SK-N-SH (cell line): ENCODE data around the gene CPNE8. TPM values are rescaled to one million over a fixed set of nuclear protein-coding genes. Genes with fewer than 3 reads are reported as not detected.

Experiments used
- CTCF ChIA-PET: fragments of 300-600, 350-600 bp; formaldehyde crosslinking; extraction: SDS; loops from one replicate; lab custom pipeline; 2021; lab: Yijun Ruan, JAX
- POLR2A ChIA-PET: fragments of 350-600 bp; sonication (Branson Sonifier 250); formaldehyde crosslinking; extraction: SDS; loops from one replicate; lab custom pipeline; 2020; ENCODE audit warnings: antibody characterized with exemption, inconsistent platforms; lab: Yijun Ruan, JAX
- DNase-seq: peaks from one replicate; pipeline ENCODE4 v3.0.0; 2012
- H2AFZ ChIP-seq: fragments of 200-600 bp; sonication (generic); 2 replicates; pipeline ENCODE4 v1.8.1; 2016; ENCODE audit warnings: antibody characterized with exemption, mild to moderate bottlenecking, low read depth
- H3F3A ChIP-seq: fragments of 200-600 bp; sonication (generic); replicated peaks from 2 replicates; pipeline ENCODE3; 2016; ENCODE audit warnings: antibody characterized with exemption, mild to moderate bottlenecking; ENCODE audit not compliant: insufficient read depth
- H3K27ac ChIP-seq, 2 experiments: fragments of 200-500 bp in 1 of 2; fragments of 200-600 bp in 1 of 2; sonication (Bioruptor generic) in 1 of 2; sonication (generic), shearing (Covaris generic) in 1 of 2; 2 replicates each; pipeline versions ENCODE4 v1.5.1 to v1.6.1; 2014 to 2016; ENCODE audit warnings: low read depth in 2 of 2, inconsistent platforms in 1 of 2, low read length in 1 of 2, mild to moderate bottlenecking in 1 of 2, mixed read lengths in 1 of 2
- H3K27me3 ChIP-seq: fragments of 200-600 bp; sonication (generic), shearing (Covaris generic); 2 replicates; pipeline ENCODE4 v1.6.1; 2016; ENCODE audit warnings: mixed run types; ENCODE audit not compliant: insufficient read depth
- H3K36me3 ChIP-seq, 2 experiments: fragments of 200-500 bp in 1 of 2; fragments of 200-600 bp in 1 of 2; sonication (Bioruptor generic) in 1 of 2; sonication (generic) in 1 of 2; replicated peaks in 1 of 2; 2 replicates each; pipeline versions ENCODE3 to v1.5.1; 2014 to 2016; ENCODE audit warnings: low read length in 1 of 2, mild to moderate bottlenecking in 1 of 2; ENCODE audit not compliant: insufficient read depth in 2 of 2, control insufficient read depth in 1 of 2
- H3K4me1 ChIP-seq, 2 experiments: fragments of 200-500 bp in 1 of 2; fragments of 200-600 bp in 1 of 2; sonication (Bioruptor generic) in 1 of 2; sonication (generic), shearing (Covaris generic) in 1 of 2; 2 replicates each; pipeline versions ENCODE4 v1.5.1 to v1.6.1; 2014 to 2016; ENCODE audit warnings: low read depth in 1 of 2, low read length in 1 of 2, mixed run types in 1 of 2; ENCODE audit not compliant: insufficient read depth in 2 of 2, control insufficient read depth in 1 of 2
- H3K4me2 ChIP-seq: fragments of 200-600 bp; sonication (generic), shearing (Covaris generic); 2 replicates; pipeline ENCODE4 v1.6.1; 2017; ENCODE audit warnings: mixed run types
- H3K4me3 ChIP-seq, 2 experiments: fragments of 200-500 bp in 1 of 2; fragments of 200-600 bp in 1 of 2; sonication (Bioruptor generic) in 1 of 2; sonication (generic), shearing (Covaris generic) in 1 of 2; 2 replicates each; pipeline versions ENCODE4 v1.5.1 to v1.8.1; 2014 to 2016; ENCODE audit warnings: low read depth in 2 of 2, inconsistent platforms in 1 of 2, low read length in 1 of 2, mild to moderate bottlenecking in 1 of 2, mixed read lengths in 1 of 2, moderate library complexity in 1 of 2
- H3K79me2 ChIP-seq: fragments of 200-600 bp; sonication (generic); 2 replicates; pipeline ENCODE4 v1.8.1; 2017; ENCODE audit warnings: mild to moderate bottlenecking; ENCODE audit not compliant: insufficient read depth
- H3K9ac ChIP-seq: fragments of 200-600 bp; sonication (generic); 2 replicates; pipeline ENCODE4 v1.6.1; 2017; ENCODE audit warnings: mixed run types
- H3K9me2 ChIP-seq: fragments of 200-600 bp; sonication (generic); 2 replicates; pipeline ENCODE4 v1.6.1; 2017; ENCODE audit warnings: mixed run types
- H3K9me3 ChIP-seq: fragments of 200-600 bp; sonication (generic); 2 replicates; pipeline ENCODE4 v1.6.1; 2017; ENCODE audit warnings: mixed run types, mild to moderate bottlenecking, moderate library complexity
- H4K20me1 ChIP-seq: fragments of 200-600 bp; sonication (generic); 2 replicates; pipeline ENCODE4 v1.6.1; 2017; ENCODE audit warnings: mild to moderate bottlenecking, mixed run types; ENCODE audit not compliant: insufficient read depth
- CHD2 ChIP-seq: fragments of 150-350 bp; IDR thresholded peaks from 2 replicates; pipeline ENCODE4 v1.6.1; 2018; ENCODE audit warnings: low read length; ENCODE audit not compliant: partially characterized antibody
- CTCF ChIP-seq: fragments of 200-600 bp; sonication (generic); IDR thresholded peaks from 2 replicates; pipeline ENCODE4 v1.6.1; 2017; ENCODE audit warnings: antibody characterized with exemption, mild to moderate bottlenecking, moderate library complexity
- EP300 ChIP-seq, 2 experiments: IDR thresholded peaks; 2 replicates each; pipeline versions ENCODE4 v1.4.0 to v1.6.1; 2012; ENCODE audit warnings: borderline replicate concordance in 1 of 2, low read depth in 1 of 2, low read length in 1 of 2
- FOSL2 ChIP-seq: IDR thresholded peaks from 2 replicates; pipeline ENCODE4 v1.4.0; 2012; ENCODE audit warnings: low read depth, mild to moderate bottlenecking, moderate library complexity, borderline replicate concordance
- FOXJ3 ChIP-seq: sonication (generic); formaldehyde crosslinking; IDR thresholded peaks from 2 replicates; pipeline ENCODE4 v1.5.1; 2020; ENCODE audit warnings: mild to moderate bottlenecking, missing genetic modification reagents
- FOXM1 ChIP-seq: IDR thresholded peaks from 2 replicates; pipeline ENCODE4 v1.4.0; 2012; ENCODE audit warnings: low read depth, mild to moderate bottlenecking
- MXI1 ChIP-seq: IDR thresholded peaks from 2 replicates; pipeline ENCODE4 v1.6.1; 2012; ENCODE audit warnings: mild to moderate bottlenecking, low read depth, low read length, improper control_type of control experiment
- NRF1 ChIP-seq: IDR thresholded peaks from 2 replicates; pipeline ENCODE4 v1.6.1; 2012; ENCODE audit warnings: low read depth, mild to moderate bottlenecking, low read length
- RAD21 ChIP-seq: IDR thresholded peaks from 2 replicates; pipeline ENCODE4 v1.6.1; 2012; ENCODE audit warnings: mild to moderate bottlenecking, low read length
- RCOR1 ChIP-seq: fragments of 150-350 bp; IDR thresholded peaks from 2 replicates; pipeline ENCODE4 v1.6.1; 2017; ENCODE audit warnings: antibody characterized with exemption, low read length
- REST ChIP-seq: IDR thresholded peaks from 2 replicates; pipeline ENCODE4 v1.6.1; 2012; ENCODE audit warnings: mild to moderate bottlenecking, low read depth, low read length, moderate library complexity
- RFX5 ChIP-seq: IDR thresholded peaks from 2 replicates; pipeline ENCODE4 v1.6.1; 2012; ENCODE audit warnings: mild to moderate bottlenecking, improper control_type of control experiment, low read length
- TAF1 ChIP-seq: IDR thresholded peaks from 2 replicates; pipeline ENCODE4 v1.6.1; 2012; ENCODE audit warnings: low read depth, mild to moderate bottlenecking, low read length, moderate library complexity, borderline replicate concordance
- TCF12 ChIP-seq: IDR thresholded peaks from 2 replicates; pipeline ENCODE4 v1.4.0; 2012
- USF1 ChIP-seq: IDR thresholded peaks from 2 replicates; pipeline ENCODE4 v1.4.0; 2012; ENCODE audit warnings: low read depth, borderline replicate concordance
- ZBTB33 ChIP-seq: IDR thresholded peaks from 2 replicates; pipeline ENCODE4 v1.4.0; 2012; ENCODE audit warnings: low read depth, borderline replicate concordance
- WGBS: methylation state at CpG from one replicate; pipeline ENCODE4 v1.1.6; 2017; ENCODE audit warnings: low lambda C conversion rate; 5-methylcytosine and 5-hydroxymethylcytosine counted together
- polyA plus RNA-seq, 3 experiments: library from polyadenylated mRNA; depleted of rRNA; stranded (reverse); fragments of >200 nt; gene quantifications; 2 replicates each; pipeline ENCODE4 v1.2.3, GENCODE V29; 2012

The CPNE8 gene
- polyA plus RNA-seq, 1 of the 3 experiments (the other 2 are of a cell fraction) = not detected

GRCh38 chr12:38831715-38832114 lies 73.7 kb downstream of the CPNE8 start:
- CTCF ChIA-PET = no interaction called here
- 66% methylated on average over 5 of the region's 5 CpGs for WGBS

More at GRCh38 chr12:38831715-38832114, 73.7 kb downstream of the CPNE8 start:
- Histone ChIP-seq H3K9ac (no peak overlapping the region), H3K4me1 (no peaks in the 10 kb centered on the region), H3K27ac (no peak overlapping the region), H3K36me3 (no peaks in the 10 kb centered on the region), H2AFZ (no peak overlapping the region), H3K9me3 (no peaks in the 10 kb centered on the region), H3K4me3 (no peak overlapping the region), H3K79me2 (no peaks in the 10 kb centered on the region), H3K27me3 (no peaks in the 10 kb centered on the region), H3K9me2 (no peaks in the 10 kb centered on the region), H3K4me2 (no peak overlapping the region), H3F3A (no peaks in the 10 kb centered on the region), H4K20me1 (no peaks in the 10 kb centered on the region)
- POLR2A ChIA-PET = no interaction called here
- DNase-seq = no peak
- no peak for TF ChIP-seq RCOR1
- TF ChIP-seq TAF1 = no peak
- no peak for TF ChIP-seq EP300 (IDR thresholded peaks at IDR 0.05; ENCODE audit: borderline replicate concordance in 1 of 2, low read depth in 1 of 2, low read length in 1 of 2)
- no peak for TF ChIP-seq FOSL2
- TF ChIP-seq RAD21 = no peak
- no peak for TF ChIP-seq ZBTB33
- TF ChIP-seq REST = no peak
- no peak for TF ChIP-seq CTCF
- TF ChIP-seq NRF1 = no peak
- no peak for TF ChIP-seq CHD2
- no peak for TF ChIP-seq USF1
- no peak for TF ChIP-seq RFX5
- TF ChIP-seq FOXM1 = no peak
- no peak for TF ChIP-seq TCF12
- no peak for TF ChIP-seq FOXJ3 (CRISPR knock-in tag)
- TF ChIP-seq MXI1 = no peak
